CD4-positive, alpha-beta T cell treated with Interleukin-21 for 1 hour (primary cell): ENCODE results near the gene ERBB4.
A peak's percentile ranks its signal among the peaks of the same experiment; 100 is the strongest.

ENCODE experiments used
- DNase-seq: peaks from one replicate; pipeline ENCODE4 v3.0.0-alpha.2; 2020

Gene ERBB4

GRCh38 chr2:211503856-211504255 is 1034.7 kb downstream of the ERBB4 start:
- no peak for DNase-seq

- no peak for DNase-seq
Observed at GRCh38 chr2:211503198-211503597, 1035.4 kb downstream of the ERBB4 start.

GRCh38 chr2:211498551-211499205 is 1039.9 kb downstream of the ERBB4 start:
- no peak for DNase-seq

- no peak for DNase-seq
Observed at GRCh38 chr2:211495339-211495738, 1043.3 kb downstream of the ERBB4 start.

GRCh38 chr2:211494536-211494935 is 1044.1 kb downstream of the ERBB4 start:
- DNase-seq, result no peak

- no peak for DNase-seq
Observed at GRCh38 chr2:211494085-211494484, 1044.5 kb downstream of the ERBB4 start.

GRCh38 chr2:211487733-211488132 is 1050.9 kb downstream of the ERBB4 start:
- no peak for DNase-seq

- DNase-seq, result no peak
Observed at GRCh38 chr2:211479536-211480150, 1059.0 kb downstream of the ERBB4 start.

- DNase-seq, result no peak
Observed at GRCh38 chr2:211477537-211478275, 1060.9 kb downstream of the ERBB4 start.

- DNase-seq, result no peak
Observed at GRCh38 chr2:211473116-211473515, 1065.5 kb downstream of the ERBB4 start.

GRCh38 chr2:211469664-211470059 is 1068.9 kb downstream of the ERBB4 start:
- DNase-seq, result no peak

GRCh38 chr2:211468877-211469663 is 1069.5 kb downstream of the ERBB4 start:
- no peak for DNase-seq

- no peak for DNase-seq
Observed at GRCh38 chr2:211468217-211468616, 1070.4 kb downstream of the ERBB4 start.

- no peak for DNase-seq
Observed at GRCh38 chr2:211463397-211463796, 1075.2 kb downstream of the ERBB4 start.

GRCh38 chr2:211458974-211459373 is 1079.6 kb downstream of the ERBB4 start:
- no peak for DNase-seq

- no peak for DNase-seq
Observed at GRCh38 chr2:211457325-211457724, 1081.3 kb downstream of the ERBB4 start.

GRCh38 chr2:211455216-211455841 is 1083.3 kb downstream of the ERBB4 start:
- peak; percentile 14 for DNase-seq

GRCh38 chr2:211454679-211455078 is 1083.9 kb downstream of the ERBB4 start:
- no peak for DNase-seq

- no peak for DNase-seq
Observed at GRCh38 chr2:211453311-211453887, 1085.2 kb downstream of the ERBB4 start.

GRCh38 chr2:211451642-211452041 is 1087.0 kb downstream of the ERBB4 start:
- DNase-seq, result no peak

- DNase-seq, result no peak
Observed at GRCh38 chr2:211449819-211450218, 1088.8 kb downstream of the ERBB4 start.

- no peak for DNase-seq
Observed at GRCh38 chr2:211447548-211447947, 1091.1 kb downstream of the ERBB4 start.
